Head of caudate nucleus (tissue), 42 donors: ENCODE measurements around the gene JAG1.

ENCODE experiments used
- DNase-seq, 42 donors: peaks; one replicate each; pipeline versions ENCODE4 v3.0.0 to v3.0.0-alpha.2; 2020 to 2021; ENCODE audit warnings: mixed read lengths in 7 of 42
- intact Hi-C: fragments of 100-400 bp; cut with DNase I; formaldehyde crosslinking; loops from one replicate; pipeline ENCODE4 v1.15.0; 2022

JAG1 gene

DNA sequence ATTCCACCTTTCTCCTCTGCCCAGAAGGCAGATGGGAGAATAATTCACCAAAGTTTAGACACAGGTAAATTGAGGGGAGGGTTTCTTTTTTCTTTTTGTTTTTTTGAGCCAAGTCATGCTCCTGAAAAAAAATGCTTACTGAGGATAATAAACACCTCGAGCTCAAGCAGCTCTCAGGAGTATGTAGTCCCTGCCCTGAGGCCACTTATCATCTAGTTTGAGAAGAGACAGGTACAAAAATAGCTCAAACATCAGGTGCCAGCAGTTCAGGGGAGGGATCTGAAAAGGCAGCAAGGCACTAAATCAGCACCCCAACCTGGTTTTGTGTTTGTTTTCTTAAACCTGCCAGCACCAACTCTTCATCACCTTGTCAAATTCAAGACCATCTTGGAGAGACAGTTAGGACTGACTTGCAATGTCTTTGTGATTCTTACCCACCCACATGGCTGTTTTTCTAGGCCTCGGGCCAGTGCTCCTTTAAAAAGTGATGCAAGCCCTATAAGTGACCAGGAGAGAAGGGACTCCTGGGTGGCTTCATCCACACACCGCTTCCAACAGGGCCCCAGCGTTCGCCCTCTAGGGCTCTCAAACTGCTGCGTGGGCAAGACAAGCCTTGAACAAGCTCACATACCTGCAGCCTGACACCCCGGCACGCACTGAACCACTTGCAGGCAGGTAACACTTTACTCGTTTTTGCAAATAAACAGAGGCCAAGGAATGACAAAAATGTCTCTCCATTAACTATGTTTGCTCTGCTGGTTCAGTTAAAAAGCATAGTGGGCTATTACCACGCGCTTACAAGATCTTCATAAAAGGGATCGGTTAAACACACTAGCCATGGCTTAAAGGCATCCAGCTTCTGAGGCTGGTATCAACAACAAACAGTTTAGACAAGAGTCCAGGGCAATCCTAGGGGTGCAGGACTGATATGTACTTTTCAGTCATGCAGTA is 13.9 kb downstream of the JAG1 start:
- DNase-seq = peak in 2 of 42 donors; percentile 14 to 25
- intact Hi-C loops = no loop called here

DNA sequence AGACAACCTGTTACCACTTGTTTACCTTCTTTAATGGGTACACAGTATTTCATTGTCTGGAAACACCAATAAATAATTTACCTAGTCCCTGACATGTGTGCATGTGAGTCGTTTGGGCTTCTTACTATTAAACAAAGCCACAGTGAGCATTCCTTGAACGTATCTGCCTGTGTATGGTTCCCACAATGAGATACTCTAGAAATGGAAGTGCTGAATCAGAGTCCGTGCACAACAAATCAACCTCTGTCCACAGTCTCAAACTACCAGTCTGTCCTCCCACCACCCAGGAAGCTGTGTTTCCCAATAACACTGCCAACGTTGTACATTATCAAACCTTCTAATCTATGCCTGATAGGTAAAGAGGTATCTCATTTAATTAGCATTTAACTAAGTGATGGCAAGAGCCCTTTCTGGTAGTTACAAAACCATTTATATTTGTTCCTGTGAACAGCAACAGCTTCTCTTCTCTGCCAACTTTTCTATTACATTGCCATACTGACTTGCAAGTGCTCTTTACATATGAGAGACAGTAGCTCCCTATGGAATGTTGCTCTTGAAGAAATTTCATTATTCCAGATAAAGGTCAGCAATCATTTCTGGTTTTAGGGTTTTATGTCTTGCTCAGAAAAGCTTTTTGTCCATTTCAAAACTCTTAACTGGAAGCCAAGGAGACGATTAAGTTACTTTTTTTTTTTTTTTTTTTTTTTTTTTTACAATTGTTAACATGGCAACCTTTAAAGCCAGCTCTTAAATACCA is 14.7 kb downstream of the JAG1 start:
- DNase-seq = no peak
- intact Hi-C loops = no loop called here

- intact Hi-C loops = no loop called here
- no peak for DNase-seq
Observed at GRCh38 chr20:10658051-10658823, 15.6 kb downstream of the JAG1 start.

GRCh38 chr20:10657453-10657852 is 16.3 kb downstream of the JAG1 start:
- DNase-seq = no peak
- intact Hi-C loops = no loop called here

DNA sequence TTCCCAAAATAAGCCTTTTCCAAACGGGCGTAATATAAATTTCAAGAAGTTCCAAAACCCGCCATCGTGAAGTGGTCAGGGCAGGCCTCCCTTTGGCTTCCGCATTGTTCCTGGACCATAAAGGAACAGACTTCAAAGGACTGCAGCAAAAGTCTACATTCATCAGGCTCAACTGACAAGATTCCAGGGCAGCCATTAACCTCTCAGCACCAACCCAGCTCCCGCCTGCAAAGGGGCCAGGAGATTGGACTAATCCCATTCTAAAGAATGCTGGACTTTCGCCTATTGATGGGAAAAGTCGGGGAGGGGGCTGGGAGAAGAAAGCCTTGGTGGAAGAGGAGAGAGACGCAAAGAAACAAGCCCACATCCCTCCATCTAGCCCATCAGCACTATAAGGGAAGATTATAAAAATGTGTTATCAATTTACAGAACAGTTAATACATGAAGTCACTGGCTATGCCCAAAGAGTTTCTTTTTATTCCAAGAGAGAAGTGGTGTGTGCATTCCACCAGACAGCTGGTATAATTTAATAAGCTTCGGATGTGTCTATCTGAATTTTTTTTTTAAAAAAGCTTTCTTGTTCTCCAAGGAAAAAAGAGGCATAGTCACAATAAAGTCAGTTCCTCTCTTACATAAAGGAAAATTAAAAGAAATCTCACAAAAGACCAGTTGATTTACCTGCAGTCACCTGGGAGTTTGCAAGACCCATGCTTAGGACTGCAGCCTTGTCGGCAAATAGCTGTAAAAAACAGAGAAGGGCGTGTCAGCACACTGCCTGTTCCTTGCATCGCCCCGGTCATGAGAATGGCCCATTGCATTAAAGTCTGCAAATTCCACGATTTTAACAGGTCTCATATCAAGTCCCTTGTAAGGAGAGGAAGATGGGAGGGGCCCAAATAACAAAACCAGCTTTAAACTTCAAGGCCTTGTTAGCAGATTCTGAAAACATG is 17.8 kb downstream of the JAG1 start:
- no peak for DNase-seq
- intact Hi-C loops = no loop called here

- intact Hi-C loops = no loop called here
- DNase-seq = peak in 1 of 42 donors; percentile 18
Observed at GRCh38 chr20:10654630-10655029, 19.2 kb downstream of the JAG1 start.

- no peak for DNase-seq
- intact Hi-C loops = no loop called here
Observed at GRCh38 chr20:10654250-10654610, 19.6 kb downstream of the JAG1 start.

GRCh38 chr20:10653599-10654249 is 20.1 kb downstream of the JAG1 start:
- intact Hi-C loops = no loop called here

DNA sequence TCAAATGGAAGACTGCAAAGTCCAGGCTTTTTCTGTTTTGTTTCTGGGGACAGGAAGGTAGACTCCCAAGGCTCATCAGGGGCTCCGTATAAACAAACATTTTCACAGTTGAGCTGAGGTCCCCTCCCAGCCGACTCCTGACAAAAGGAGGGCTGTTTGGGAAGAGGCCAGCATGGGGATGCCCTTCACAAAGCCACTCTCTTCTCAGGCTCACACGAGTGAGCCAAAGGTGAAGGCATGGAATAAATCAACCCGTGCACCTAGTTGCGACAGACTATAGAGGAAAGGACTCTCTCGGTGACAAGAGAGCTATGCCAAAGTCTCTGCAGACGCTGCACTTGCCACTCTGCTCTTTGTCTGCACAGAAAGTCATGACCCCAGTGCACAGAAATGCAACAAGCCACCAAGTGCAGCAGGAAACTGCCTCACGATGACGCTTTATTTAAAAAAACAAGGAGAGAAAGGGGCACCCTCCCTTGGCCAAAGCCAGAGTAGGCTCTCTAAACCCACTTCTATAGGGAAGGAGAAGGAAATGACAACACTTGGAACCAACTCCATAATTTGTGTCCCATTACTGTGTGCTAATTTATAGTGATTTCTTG is 21.0 kb downstream of the JAG1 start:
- DNase-seq = no peak
- intact Hi-C loops = no loop called here

More at GRCh38 chr20:10653599-10654249, 20.1 kb downstream of the JAG1 start:
- DNase-seq = peak in 35 of 42 donors; percentile 29 to 89 (median 56)

GRCh38 chr20:10652185-10652584 is 21.6 kb downstream of the JAG1 start:
- intact Hi-C loops = no loop called here
- no peak for DNase-seq

- intact Hi-C loops = no loop called here
- no peak for DNase-seq
Observed at GRCh38 chr20:10651227-10651990, 22.4 kb downstream of the JAG1 start.

- no peak for DNase-seq
- intact Hi-C loops = no loop called here
Observed at GRCh38 chr20:10649797-10650160, 24.0 kb downstream of the JAG1 start.

DNA sequence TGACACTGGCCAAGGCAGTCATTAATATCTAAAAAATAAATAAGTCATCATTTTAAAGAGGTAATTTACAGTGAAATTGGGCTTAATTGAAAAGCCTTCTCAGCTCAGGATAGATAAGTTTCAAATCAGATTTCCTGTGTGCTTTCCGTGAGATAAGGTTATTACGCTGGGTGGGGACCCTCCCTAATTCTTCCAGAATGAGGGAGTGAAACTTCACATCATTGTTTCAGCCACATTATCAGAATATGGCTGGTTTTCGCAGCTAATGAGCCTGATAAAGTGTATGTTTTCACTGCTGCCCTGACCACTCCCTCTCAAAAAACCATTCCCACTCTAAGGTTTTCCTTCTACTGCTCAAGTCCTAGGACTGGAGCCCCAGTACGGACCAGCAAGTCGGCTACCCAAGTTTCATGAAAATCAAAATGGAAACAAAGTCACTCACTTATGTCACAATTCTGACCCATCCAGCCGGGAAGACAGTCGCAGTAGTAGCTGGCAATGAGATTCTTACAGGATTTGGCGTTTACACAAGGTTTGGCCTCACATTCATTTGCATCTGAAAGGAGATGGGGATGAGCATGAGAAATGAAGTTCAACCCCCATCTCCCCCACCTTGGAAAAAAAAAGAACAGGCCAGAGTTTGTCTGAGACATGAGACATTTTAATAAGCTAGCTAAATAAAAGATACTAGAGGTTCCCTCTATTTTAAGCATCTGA is 24.6 kb downstream of the JAG1 start:
- intact Hi-C loops = no loop called here
- DNase-seq = no peak

DNA sequence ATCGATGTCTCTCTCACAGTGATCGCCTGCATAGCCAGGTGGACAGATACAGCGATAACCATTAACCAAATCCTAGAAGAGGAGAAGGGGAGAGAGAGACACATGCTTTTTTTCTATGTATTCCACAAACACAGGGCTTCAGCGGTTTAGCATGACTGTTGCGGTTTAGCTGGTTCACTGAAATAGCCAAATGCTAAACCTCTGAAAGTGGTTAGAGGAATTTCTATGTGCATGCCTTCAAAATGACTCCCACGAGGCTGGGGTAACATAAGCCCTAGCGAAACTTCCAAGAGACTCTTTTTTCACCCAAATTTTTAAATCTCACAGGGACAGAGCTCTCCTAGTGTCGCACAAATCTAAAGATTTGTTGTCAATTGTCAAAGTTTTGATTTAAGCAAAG is 25.1 kb downstream of the JAG1 start:
- intact Hi-C loops = no loop called here

GRCh38 chr20:10647909-10648308 is 25.9 kb downstream of the JAG1 start:
- intact Hi-C loops = no loop called here
- no peak for DNase-seq

More for the DNA sequence above, 25.1 kb downstream of the JAG1 start:
- no peak for DNase-seq

DNA sequence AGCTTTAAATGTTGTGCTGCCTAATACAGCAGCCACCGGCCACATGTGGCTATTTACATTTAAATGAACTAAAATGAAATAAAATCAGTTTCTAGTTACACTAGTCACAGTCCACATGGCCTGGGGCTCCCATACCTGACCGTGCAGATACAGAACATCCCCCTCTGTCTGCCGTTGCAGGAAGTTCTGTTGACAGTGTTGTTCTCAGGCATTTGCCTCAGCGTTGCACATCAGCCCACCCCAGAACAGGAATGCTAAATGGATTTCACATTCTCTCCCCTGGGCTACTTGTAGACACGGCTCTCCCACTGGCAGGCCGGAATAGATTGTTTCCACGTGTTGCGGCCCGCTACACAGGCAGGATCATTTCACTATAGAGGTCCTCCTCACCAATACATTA is 26.3 kb downstream of the JAG1 start:
- intact Hi-C loops = no loop called here
- no peak for DNase-seq
